Activated CD8-positive, alpha-beta memory T cell treated with anti-CD3 and anti-CD28 coated beads, Interleukin-2, amount 50 U/mL, for 48 hours (primary cell): ENCODE measurements around the gene NCEH1.
"Not testable (repeated sequence)": the region's sequence is repeated elsewhere in the genome, so short reads cannot be mapped to it uniquely, and the experiment has no call there.

ENCODE experiments used
- DNase-seq: peaks from one replicate; pipeline ENCODE4 v3.0.0-alpha.2; 2020

NCEH1 gene

DNA sequence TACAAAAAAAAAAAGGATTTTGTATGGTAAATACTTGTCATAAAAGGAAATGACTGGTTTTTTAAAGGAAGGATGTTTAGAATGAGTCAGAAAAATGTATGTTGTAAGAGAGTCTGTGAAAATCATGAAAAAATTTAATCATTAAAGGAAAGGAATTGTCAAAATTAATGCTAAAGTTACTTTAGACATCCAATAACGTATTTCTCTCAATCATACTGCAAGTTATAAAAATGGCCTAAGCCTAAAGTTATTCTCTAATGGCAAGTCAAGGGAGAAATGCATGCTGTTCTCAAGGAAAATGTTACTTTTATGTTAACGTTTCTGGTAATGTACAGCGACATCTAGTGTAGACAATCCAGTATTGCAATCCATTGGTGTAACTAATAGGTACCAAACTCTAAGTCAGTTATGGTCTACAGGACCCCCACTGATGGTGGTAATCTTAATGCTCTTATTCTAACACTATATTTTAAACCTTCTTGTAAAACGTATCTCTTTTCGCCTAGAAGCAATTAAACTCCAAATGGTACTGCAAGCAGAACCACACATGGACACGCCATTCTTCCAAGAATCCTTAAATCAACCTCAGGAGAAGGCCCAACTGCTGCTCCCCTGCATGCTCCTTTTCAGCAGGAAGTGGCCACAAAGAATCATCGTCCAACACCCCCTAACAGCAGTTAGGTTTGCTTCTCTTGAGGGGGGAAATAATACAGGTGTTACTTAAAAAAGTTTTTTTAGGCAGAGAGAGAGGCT lies 35.2 kb downstream of the NCEH1 start:
- no peak for DNase-seq

DNA sequence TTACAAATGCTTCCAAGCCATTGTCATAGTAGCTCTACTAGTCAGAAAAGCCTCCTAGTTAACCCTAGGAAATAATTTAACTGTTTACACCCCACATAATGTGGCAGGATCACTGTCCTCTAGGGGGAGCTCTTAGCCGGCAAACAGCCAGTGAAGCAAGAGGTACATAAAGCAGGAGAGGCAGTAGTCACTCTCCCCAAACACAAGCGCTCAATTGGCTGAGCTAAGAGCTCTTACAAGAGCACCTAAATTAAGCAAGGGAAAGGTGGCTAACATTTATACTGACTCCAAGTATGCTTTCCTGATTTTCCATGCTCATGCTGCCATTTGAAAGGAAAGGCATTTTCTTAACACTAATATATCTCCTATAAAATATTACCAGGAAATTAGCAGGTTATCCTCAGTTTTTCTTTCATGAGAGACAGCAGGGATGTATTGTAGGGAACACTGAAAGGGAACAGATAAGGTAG lies 37.6 kb downstream of the NCEH1 start:
- peak; percentile 78 for DNase-seq

DNA sequence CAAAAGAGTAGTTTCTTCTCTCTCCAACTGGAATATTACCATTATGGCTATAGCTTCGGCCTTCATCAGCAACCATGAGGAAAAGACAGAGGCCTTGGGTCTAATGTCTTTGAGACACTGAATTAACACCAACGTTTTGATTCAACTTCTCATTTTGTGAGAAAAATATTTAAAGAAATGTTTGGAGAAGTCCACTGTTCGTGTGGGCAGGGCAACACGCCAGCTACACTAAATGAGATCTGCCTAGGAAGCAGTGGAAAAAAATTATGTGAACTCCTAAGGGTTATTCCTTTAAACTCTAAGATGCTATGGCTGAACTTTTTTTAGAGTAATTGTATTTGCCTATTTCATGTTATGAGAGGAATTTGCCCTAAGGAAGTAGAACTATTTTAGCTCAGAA lies 41.8 kb downstream of the NCEH1 start:
- no peak for DNase-seq

DNA sequence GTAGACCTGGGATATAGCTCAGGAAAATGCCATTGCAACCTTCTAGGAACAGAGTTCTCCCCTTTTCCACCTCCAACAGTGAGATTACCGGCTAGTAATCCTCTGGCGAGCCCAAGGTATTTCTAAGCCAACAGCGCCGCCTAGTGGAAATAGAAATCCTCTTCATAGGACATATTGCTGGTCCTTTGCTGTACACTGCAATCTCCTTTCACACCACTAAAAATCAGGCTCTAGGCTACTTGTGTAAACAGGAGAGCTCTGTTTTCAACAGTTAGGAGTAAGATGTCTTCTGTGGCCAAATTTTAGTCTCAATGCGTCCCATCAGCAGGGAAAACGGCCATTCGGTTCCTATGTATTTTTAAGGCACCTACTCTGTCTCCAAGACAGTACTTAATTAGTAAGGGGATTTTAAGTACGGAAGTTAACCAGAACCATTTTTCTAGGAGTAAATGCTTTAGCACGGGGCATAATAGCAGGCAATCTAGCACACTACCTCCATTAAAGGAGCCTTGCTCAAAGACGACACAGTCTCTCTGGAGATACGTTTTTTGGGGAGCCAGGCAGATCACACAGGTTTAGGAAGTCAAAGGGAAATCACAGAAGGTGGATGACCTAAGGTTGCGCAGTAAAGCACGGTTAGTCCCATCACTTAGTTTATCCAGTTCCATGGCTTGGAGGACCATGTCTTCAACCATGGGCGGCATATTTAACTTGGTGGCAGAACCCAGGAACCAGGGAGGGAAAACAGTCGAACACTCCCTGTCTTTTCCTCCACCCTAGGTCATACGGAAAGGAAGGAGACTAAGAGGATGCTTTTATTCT lies 43.8 kb downstream of the NCEH1 start:
- peak; percentile 87 for DNase-seq

DNA sequence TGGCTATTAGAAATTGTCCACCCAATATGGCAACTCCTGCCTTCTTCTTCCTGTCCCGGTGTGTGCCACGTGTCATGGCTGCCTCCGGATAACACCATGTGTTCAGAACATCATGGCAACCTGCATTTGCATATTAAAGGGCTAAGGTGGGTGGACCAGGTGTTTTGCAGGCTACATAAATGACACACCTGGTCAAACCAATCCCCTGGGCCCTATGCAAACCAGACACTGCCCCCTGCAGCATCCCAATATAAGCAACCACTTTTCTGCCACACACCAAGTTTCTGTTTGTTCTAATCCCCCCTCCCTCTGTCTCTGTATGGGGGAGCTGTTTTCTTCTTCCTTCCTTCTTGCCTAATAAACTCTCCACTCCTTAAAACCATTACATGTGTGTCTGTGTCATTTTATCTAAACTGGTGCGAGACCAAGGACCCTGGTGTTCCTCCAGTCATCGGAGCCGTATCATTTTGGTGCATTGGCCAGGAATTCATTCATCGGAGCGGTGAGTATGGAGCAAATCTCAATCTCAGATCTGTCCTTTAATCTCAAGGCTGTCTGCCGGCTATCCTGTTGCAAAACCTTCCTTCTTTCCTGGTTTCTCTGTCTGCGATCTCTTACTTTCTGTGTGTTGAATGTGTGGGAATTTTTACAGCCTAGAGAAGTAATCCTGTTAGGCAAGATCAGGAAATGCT lies 44.5 kb downstream of the NCEH1 start:
- no peak for DNase-seq

DNA sequence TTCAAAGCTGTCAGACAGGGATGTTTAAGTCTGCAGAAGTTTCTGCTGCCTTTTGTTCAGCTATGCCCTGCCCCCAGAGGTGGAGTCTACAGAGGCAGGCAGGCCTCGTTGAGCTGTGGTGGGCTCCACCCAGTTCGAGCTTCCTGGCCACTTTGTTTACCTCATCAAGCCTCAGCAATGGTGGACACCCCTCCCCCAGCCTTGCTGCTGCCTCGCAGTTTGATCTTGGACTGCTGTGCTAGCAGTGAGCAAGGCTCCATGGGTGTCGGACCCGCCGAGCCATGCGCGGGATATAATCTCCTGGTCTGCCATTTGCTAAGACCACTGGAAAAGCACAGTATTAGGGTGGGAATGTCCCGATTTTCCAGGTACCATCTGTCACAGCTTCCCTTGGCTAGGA lies 45.4 kb downstream of the NCEH1 start:
- DNase-seq, result not testable (repeated sequence)

DNA sequence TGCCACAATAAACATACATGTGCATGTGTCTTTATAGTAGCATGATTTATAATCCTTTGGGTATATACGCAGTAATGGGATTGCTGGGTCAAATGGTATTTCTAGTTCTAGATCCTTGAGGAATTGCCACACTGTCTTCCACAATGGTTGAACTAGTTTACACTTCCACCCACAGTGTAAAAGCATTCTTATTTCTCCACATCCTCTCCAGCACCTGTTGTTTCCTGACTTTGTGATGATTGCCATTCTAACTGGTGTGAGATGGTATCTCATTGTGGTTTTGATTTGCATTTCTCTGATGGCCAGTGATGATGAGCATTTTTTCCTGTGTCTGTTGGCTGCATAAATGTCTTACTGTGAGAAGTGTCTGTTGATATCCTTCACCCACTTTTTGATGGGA lies 50.4 kb downstream of the NCEH1 start:
- DNase-seq, result not testable (repeated sequence)

DNA sequence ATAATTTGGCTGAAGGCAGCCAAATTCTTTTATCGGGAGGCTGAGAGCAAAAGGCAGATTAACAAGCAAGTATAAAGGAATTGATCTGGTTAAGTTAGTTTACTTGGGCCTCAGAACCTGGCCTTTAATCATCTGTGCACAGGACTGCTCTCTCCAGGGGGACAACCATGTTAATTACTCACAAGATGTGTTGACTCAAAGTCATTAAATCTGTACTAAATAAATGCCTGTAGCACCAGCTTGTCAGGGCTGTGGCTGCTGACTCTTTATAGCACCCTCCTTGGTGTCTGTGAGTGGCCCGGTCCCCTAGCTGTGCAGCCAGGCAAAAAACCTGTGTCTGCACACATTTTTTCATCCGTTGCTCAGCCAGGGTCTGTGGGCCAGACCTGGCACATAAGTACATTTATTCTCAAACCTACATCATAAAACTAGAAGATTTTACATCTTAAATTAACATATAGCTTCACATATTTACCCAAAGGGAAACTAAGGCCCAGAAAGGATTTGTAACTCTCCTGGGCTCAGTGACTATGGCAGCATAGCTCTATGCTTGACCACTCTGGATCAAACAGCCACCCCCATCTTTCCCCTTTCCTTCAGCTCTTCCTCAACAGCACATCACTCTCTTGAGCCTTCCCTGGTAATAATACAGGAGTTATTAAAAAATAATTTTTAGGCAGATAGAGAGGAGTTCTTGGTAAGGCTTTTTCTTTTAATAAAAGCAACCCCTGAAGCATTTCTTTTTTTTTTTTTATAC lies 51.4 kb downstream of the NCEH1 start:
- no peak for DNase-seq

DNA sequence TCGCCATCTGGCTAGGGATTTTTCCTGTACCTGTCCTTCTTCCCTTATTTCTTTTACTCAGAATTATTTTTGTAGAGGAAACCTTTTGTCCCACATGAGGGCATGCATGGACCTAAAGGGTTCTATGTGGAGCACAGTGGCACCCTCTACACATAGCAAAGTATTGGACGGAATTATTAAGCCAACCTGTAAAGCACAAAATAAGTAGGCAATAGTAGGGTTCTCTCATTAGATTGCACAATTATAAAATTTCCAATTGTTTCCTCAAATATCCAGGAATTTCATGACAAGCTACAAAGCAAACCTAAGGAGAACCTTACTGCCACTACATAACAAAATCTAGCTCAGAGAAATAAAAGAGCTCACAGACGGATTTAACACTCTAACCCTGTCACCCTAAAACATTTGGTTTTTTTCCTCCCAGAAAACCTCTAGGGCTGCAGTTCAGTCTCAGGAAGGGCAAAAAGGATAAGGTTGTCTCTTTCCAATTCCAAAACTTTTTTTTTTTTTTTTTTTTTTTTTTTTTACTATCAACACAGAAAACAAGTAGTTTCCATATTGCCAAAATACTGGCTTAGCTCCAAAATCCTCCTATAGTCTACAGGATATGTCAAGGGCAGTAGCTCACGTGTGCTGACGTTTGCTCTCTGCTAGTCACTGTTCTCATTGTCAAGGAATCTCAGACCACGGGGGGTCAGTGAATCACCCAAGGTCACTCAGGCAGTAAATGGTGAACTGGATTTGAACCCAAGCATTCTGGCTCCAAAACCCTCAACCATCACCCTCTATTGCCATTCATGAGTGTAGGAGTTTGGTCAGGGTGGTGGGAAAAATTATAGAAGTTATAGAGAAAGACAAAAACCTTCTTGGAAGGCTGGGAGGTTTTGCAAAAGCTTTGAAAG lies 52.3 kb downstream of the NCEH1 start:
- DNase-seq, result no peak

DNA sequence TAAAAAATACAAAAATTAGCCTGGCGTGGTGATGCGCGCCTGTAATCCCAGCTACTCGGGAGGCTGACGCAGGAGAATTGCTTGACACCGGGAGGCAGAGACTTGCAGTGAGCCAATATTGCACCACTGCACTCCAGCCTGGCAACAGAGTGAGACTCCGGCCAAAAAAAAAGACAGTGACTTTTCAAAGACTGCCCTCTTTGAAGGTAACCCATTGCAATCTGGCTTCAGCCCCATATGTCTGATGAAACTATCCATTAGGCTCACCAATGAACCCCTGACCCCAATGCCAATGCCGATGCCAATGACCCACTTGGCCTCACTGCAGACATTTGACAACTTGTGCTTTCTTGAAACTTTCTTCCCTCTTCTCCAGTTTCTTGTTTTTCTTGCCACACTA lies 54.3 kb downstream of the NCEH1 start:
- no peak for DNase-seq

DNA sequence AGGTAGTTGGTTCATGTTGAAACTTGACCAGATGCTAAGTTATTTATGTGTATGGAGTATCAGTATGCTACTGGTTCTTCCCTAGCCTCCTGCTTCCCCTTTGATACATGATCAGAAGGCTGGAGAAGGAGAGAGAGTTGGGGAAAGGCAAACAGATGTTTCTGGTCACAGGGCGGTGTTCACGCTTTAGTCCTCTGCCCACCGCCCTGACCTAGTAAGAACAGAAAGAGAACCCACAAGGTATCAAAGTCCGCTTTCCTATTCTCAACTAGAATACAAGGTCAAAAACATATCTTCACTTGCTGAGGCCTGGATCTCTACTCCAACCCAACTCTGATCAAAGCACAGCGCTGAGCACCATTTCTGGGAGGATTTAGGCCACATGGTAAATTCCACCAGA lies 55.5 kb downstream of the NCEH1 start:
- no peak for DNase-seq

DNA sequence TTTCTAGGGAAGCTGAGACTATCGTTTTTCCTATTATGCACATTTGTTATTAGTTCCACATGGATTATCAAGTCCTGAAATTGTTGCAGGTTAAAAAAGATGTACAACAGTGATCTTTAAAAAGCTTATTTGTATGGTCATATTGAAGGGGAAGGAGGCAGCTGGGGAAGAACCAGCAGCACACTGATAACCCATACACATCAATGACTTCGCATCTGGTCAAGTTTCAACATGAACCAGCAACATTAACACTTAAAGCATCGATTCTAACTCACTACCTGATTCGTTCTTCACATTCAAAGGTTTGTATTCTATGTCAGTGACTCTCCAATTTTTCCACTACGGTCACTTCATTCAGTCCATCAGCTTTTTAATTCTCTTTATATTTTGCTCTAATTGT lies 56.4 kb downstream of the NCEH1 start:
- no peak for DNase-seq

DNA sequence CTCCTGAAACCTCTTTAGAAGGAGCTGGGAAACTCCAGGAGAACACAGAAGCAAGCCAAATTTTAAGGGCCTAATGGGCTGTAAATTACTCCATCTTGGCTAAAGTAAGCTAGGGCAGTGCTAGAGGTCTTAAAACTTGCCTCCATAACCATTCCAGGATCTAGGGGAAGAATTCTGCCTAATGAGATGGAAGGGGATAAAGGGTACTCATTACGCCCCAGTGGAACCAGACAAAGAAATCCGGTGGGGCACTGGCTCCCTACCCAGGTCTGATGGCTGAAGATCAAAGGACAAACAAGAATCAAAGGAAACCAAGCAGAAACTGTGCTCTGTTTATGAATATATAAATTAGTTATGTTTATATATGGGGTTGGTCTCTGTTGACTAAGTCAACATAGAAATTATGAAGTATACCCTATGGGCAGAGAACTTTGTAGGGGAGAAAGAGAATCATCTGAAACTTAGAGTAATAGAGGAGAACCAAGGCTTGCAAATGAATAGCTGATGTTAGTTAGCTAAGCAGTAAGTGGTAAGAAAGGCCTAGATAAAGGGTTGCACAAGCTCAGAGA lies 57.8 kb downstream of the NCEH1 start:
- no peak for DNase-seq

DNA sequence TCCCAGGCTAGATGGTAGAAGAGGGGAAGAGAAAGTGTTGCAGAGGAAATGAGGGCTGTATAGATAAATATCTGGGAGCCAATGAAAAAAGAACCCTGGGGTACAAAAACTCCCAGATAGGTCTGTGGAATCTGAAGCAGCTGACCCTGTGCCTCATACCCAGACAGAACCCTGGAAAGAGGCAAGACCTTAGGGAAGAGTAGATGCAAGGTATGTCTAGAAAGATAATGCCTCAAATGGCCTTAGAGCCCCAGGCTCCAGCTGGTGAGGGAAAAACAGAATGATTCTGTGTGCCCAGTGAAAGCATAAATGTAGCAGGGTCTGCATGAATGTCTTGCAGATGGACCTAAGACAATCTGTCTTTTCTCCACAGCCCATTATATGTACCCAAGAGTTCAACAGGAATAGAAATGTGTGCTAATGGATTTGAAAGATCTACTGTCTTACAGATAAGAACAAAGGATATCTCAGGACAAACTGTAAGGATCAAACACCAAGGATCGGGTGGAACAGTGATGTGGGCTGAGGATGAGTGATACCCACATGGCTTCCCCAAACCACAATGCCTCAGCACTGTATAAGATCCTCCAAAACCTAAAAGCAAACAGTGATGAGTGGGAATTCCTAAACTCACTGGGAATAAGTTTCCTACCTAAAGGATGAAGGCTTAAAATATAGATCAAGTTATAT lies 58.8 kb downstream of the NCEH1 start:
- DNase-seq, result no peak

DNA sequence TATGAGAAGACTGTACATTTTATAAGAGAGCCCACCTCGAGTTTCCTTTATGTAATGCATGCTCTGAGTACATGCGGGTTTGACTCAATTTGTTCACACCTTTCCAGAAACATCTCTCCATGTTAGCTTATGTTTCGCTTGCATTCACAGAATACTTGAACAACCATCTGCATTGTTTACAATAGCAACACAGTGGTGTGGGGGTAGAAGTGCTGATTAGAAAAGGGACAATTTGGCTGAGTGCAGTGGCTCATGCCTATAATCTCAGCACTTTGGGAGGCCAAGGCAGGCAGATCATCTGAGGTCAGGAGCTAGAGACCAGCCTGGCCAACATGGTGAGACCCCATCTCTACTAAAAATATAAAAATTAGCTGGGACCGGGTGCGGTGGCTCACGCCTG lies 60.9 kb downstream of the NCEH1 start:
- no peak for DNase-seq

DNA sequence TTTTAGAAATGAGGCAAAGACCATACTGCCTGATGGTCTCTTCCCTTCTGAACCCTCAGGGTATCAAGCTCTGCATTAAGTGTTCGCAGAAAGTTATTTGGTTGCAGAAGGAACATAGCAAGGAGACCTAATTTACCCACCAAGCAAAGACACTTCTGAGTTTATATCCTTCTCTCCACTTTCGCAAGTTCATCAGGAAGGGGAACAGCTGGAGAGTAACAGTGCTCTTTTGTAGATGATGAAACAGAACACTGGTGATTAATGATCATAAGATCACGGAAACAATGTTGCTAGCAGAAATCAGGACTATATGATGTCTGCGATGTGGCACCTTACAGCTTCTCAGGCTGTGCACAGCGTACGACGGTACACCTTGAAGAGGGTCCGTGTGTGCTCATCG lies 62.1 kb downstream of the NCEH1 start:
- DNase-seq, result no peak

DNA sequence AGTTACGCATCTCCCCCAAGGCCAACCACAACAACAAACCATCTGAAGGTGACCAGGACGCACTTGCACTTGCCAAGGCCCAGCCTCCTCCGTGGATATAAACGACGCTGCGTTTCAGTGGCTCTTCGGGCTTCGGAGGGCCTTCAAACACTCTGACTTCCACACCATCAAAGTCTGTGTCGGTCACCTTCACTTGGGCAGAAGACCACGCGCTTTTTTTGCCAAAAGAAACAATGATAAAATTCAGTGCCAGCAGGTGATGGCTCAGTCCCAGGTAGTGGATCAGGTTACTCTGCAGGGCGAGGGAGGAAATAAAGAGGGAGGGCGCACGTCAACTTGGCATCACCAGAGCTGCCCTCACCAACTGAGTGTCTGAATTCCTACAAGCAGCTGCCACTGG lies 63.0 kb downstream of the NCEH1 start:
- DNase-seq, result no peak

DNA sequence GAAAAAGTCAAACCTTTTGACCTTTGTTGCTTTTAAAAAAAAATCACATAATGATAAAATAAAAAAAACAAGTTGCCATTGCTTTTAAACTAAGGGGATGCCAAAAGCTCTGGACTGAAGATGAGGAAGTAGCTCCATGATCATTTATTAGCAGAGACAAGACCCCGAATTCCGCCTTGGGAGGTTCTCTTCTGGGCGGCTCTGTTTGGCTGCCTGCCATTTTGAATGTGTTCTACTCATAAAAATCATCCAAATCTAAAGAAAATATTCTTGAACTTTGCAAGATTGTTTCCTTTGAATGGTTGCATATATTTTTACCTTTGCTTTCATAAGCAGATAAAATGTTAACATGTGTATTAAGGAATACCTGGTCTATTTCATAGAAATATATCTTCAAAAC lies 63.8 kb downstream of the NCEH1 start:
- no peak for DNase-seq

DNA sequence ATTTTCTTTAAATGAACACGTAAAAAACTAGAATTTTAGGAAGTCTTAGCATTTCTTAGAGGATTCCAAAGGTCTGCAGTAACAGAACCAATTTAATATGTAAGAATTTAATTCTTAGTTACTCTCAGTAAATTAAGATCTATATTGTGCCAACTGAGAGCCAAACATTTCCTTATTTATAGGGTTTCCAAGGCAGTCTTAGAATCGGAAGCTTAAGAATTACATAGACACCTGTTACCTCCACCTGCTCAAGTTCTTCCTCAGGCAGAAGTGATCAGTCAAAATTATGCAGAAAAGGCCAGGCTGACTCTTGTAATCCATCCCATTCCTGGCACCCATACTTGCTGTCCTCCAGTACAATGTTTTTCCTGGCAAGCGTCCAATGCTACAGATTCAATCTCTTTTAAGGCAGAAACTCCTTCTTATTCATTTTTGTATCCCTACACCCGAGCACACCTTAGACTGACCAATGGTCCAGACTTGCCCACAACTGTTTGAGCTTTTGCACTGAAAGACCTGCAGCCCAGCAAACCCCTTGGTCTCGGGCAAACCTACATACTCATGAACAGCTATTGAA lies 64.3 kb downstream of the NCEH1 start:
- DNase-seq, result no peak

DNA sequence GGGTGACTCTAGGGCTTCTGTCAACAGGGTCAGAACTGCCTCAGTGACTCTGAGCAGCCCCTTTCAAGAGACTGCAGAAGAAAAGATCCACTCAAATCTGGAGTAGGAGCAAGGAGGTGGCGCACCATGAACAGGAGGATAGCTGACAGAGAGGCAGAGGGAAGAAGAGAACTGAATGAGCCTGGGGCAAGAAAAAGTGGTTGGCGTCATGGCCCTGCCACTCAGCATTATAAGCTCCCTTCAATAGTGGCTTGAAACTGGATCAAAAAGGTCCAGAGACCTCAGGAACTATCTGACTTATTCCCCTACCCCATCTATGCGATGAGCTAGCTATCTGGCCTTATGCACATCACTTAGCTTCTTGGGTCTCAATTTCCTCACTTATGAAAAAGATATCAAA lies 66.6 kb downstream of the NCEH1 start:
- no peak for DNase-seq
